Colonic mucosa (tissue), 4 donors: Measurements from ENCODE around the gene CBLIF. TPM values are rescaled to one million over a fixed set of nuclear protein-coding genes. Genes with fewer than 3 reads are reported as not detected.
"Not testable (repeated sequence)": the region's sequence is repeated elsewhere in the genome, so short reads cannot be mapped to it uniquely, and the experiment has no call there.

Experiments
- DNase-seq: peaks from one replicate; pipeline ENCODE4 v3.0.0-alpha.2; 2020
- H3K27ac ChIP-seq: fragments of 200-600 bp; one replicate; pipeline ENCODE4 v1.8.0; 2021
- H3K27me3 ChIP-seq: fragments of 200-600 bp; one replicate; pipeline ENCODE4 v1.8.0; 2021
- H3K36me3 ChIP-seq: fragments of 200-600 bp; one replicate; pipeline ENCODE4 v1.8.0; 2021
- H3K4me1 ChIP-seq: fragments of 200-600 bp; one replicate; pipeline ENCODE4 v1.8.0; 2021; ENCODE audit warnings: mild to moderate bottlenecking
- H3K4me3 ChIP-seq: fragments of 200-600 bp; one replicate; pipeline ENCODE4 v1.8.0; 2021
- H3K9ac ChIP-seq, 2 donors: one replicate each; pipeline ENCODE4 v1.7.0; 2013; ENCODE audit warnings: control low read depth in 2 of 2, low read depth in 2 of 2, low read length in 2 of 2
- H3K9me3 ChIP-seq: fragments of 200-600 bp; one replicate; pipeline ENCODE4 v1.8.0; 2021
- intact Hi-C: fragments of 100-400 bp; cut with DNase I; formaldehyde crosslinking; loops from one replicate; pipeline ENCODE4 v1.14.1; 2022
- total RNA-seq, 2 donors: library from RNA; stranded (reverse); fragmentation: NEBNext Ultra II Directional in 1 of 2; extraction: Animal tissue kit (Norgen Biotek cat#: 25700) in 1 of 2; gene quantifications; one replicate each; pipeline ENCODE4 v1.2.1, GENCODE V29; 2021
- TF ChIP-seq, protein P1 (sequence below): fragments of 200-600 bp; IDR thresholded peaks from one replicate; pipeline ENCODE4 v1.8.0; 2022; ENCODE audit warnings: antibody characterized with exemption, mild to moderate bottlenecking
- donor health status: healthy.
- donor health status: DM: no; HTN: no; CAD: no.
- donor health status: DM: no; HTN: no; CAD: no.

The CBLIF gene
- total RNA-seq, 2 donors from 2014 or later: 0.48 TPM; not detected in 1

DNA sequence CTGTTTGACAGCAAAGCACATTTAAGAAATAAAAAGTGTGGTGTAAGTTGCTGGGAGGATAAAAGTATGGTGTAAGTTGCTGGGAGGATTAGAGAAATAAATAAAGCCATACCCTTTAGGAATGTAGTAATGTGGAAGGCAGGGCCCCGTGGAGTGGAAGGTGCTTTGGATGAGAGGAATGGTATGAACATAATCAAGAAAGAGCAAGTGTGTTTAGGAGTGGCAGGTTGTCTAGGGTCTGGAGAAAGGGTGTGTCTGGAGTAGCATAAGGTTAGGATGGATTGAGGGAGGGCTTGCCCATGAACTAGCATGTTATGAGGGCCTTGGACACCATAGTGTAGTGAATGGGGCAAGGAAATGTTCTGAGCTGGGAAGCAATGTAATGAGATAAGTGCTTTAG lies 52.8 kb downstream of the CBLIF start:
- Histone ChIP-seq H3K27ac (no peak overlapping the region), H3K4me3 (no peak overlapping the region), H3K4me1 (peaks cover 1% of the 10 kb centered on the region), H3K36me3 (no peaks in the 10 kb centered on the region), H3K9ac (no peak overlapping the region), H3K27me3 (no peaks in the 10 kb centered on the region), H3K9me3 (no peaks in the 10 kb centered on the region)
- TF ChIP-seq, protein P1, sequence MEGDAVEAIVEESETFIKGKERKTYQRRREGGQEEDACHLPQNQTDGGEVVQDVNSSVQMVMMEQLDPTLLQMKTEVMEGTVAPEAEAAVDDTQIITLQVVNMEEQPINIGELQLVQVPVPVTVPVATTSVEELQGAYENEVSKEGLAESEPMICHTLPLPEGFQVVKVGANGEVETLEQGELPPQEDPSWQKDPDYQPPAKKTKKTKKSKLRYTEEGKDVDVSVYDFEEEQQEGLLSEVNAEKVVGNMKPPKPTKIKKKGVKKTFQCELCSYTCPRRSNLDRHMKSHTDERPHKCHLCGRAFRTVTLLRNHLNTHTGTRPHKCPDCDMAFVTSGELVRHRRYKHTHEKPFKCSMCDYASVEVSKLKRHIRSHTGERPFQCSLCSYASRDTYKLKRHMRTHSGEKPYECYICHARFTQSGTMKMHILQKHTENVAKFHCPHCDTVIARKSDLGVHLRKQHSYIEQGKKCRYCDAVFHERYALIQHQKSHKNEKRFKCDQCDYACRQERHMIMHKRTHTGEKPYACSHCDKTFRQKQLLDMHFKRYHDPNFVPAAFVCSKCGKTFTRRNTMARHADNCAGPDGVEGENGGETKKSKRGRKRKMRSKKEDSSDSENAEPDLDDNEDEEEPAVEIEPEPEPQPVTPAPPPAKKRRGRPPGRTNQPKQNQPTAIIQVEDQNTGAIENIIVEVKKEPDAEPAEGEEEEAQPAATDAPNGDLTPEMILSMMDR: no peak
- no peak for DNase-seq
- intact Hi-C loops: no loop called here

DNA sequence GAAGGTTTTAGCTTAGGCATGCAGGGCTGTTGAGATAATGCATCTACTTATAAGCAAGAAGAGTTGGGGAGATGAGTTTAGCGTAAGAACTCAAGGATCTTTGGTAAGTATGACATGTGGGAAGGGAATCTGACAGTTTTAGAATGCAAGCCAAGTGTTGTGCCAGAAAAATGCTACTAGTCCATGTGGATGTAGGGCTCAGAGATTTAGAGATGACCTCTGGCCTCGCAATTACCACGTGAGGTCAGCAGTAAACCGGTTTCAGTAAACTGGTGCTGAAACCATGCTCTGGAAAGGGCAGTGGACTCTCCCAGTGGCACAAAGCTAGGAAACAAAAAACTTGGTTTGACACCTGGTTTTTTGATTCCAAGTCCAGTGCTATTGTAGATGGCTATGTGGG lies 53.7 kb downstream of the CBLIF start:
- Histone ChIP-seq H3K27me3 (no peaks in the 10 kb centered on the region), H3K27ac (no peak overlapping the region), H3K9me3 (no peaks in the 10 kb centered on the region), H3K9ac (no peak overlapping the region), H3K4me3 (no peak overlapping the region), H3K4me1 (peaks cover 4% of the 10 kb centered on the region), H3K36me3 (no peaks in the 10 kb centered on the region)
- DNase-seq: no peak
- intact Hi-C loops: no loop called here
- TF ChIP-seq, protein P1: no peak

DNA sequence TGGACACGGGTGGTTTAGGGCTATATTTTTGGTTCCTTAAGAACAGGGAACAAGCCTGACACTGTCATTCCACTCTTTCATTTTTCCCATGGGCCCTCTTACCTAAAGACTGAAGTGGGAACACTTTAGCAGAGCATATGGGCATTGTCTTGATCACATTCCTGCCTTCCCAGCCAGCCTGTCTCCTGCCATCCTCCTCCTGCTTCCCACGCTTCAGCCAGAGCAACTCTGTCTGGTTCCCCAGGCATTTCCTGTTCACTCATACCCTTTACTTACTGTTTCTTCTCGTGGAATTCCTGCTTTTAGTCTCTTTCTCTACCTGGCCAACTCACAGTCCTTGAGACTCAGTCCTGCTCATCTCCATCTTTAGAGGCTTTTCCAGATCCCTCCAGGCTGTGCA lies 57.5 kb downstream of the CBLIF start:
- Histone ChIP-seq H3K27me3 (no peaks in the 10 kb centered on the region), H3K4me1 (peaks cover 4% of the 10 kb centered on the region), H3K27ac (no peak overlapping the region), H3K9me3 (no peaks in the 10 kb centered on the region), H3K9ac (no peak overlapping the region), H3K36me3 (no peaks in the 10 kb centered on the region), H3K4me3 (no peak overlapping the region)
- TF ChIP-seq, protein P1: no peak
- no peak for DNase-seq
- intact Hi-C loops: no loop called here

DNA sequence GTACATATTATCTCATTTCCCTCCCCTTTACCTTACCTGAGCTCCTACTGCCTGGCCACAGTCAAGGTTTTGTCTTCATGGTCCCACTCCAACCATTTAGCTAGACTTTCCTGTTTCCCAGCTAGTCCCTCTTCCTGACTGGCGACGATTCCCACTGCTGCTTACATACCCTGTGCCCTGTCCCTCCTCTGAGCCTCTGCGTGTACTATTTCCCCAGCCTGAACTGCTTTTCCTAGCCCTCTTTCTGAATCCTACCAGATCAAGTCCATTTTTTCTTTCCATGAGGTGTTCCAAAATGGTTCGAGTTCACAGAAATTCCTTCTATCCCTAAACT lies 58.1 kb downstream of the CBLIF start:
- TF ChIP-seq, protein P1: no peak
- H3K4me3 ChIP-seq: no peak overlapping the region
- intact Hi-C loops: no loop called here

DNA sequence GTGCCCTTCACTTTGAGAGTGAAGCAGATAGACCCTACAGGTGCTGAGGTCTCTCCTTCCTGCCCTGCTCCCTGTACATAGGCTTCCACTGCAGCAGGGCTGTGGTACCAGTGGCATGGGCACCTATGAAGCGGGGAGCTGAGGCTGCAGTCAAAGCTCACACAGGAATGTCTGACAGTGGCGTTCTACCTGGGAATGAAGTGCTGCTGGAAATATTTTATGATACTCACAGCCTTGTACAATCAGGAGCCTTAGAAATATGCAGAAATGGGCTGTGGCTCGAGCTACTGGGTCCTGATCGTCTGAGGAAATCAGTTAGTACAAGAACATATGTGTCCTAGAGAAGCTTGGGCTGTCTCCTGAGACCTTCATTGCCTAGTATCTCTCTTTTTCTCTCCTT lies 59.5 kb downstream of the CBLIF start:
- Histone ChIP-seq H3K27ac (no peak overlapping the region), H3K27me3 (no peaks in the 10 kb centered on the region), H3K4me1 (peaks cover 4% of the 10 kb centered on the region), H3K36me3 (no peaks in the 10 kb centered on the region), H3K9ac (no peak overlapping the region), H3K9me3 (no peaks in the 10 kb centered on the region), H3K4me3 (no peak overlapping the region)
- intact Hi-C loops: no loop called here
- DNase-seq: no peak
- TF ChIP-seq, protein P1: no peak

More for the DNA sequence above, 58.1 kb downstream of the CBLIF start:
- H3K9ac ChIP-seq: peak overlapping the region in 1 of 2 donors; percentile 64
- no peaks in the 10 kb centered on the region for H3K9me3 ChIP-seq
- DNase-seq: no peak
- H3K27me3 ChIP-seq: no peaks in the 10 kb centered on the region
- peaks cover 4% of the 10 kb centered on the region for H3K4me1 ChIP-seq
- H3K27ac ChIP-seq: peak overlapping the region; percentile 82
- no peaks in the 10 kb centered on the region for H3K36me3 ChIP-seq

DNA sequence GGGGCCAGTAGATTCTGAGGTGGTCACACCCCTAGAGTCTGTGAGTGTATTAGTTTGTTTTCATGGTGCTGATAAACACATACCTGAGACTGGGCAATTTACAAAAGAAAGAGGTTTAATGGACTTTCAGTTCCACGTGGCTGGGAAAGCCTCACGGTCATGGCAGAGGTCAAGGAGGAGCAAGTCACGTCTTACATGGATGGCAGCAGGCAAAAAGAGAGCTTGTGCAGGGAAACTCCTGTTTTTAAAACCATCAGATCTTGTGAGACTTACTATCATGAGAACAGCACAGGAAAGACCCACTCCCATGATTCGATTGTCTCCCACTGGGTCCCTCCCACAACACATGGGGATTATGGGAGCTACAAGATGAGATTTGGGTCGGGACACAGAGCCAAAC lies 60.9 kb downstream of the CBLIF start:
- H3K27ac ChIP-seq, H3K9ac ChIP-seq, H3K36me3 ChIP-seq, H3K4me1 ChIP-seq, H3K4me3 ChIP-seq, H3K27me3 ChIP-seq, DNase-seq, intact Hi-C loops, H3K9me3 ChIP-seq: not testable (repeated sequence)
